Limb (tissue), 2 donors: Measurements from ENCODE around the gene PDE6H.

ENCODE experiments used
- DNase-seq, 2 donors: peaks; one replicate each; pipeline ENCODE4 v3.0.0-alpha.2; 2016; ENCODE audit errors: extremely low spot score in 2 of 2

Gene PDE6H

DNA sequence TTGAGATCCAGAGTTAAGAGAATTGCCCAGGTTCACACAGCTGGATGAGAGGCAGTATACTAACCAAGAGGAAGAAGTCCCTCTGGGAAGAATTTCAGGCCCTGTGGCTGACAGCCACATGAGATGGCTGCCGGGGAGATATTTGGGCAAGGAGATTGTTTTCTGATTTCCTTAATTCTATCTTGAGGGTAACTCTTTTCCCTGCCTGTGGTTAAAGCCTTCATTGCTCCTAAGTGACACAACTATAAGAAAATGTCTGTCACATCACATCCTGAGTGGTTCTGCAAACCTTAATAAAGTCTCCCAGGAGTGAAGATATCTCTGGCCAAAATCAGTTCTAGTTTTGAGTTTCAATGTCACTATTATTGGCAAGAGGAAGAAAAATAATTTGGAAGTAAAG lies 21.0 kb upstream of the PDE6H start:
- no peak for DNase-seq

DNA sequence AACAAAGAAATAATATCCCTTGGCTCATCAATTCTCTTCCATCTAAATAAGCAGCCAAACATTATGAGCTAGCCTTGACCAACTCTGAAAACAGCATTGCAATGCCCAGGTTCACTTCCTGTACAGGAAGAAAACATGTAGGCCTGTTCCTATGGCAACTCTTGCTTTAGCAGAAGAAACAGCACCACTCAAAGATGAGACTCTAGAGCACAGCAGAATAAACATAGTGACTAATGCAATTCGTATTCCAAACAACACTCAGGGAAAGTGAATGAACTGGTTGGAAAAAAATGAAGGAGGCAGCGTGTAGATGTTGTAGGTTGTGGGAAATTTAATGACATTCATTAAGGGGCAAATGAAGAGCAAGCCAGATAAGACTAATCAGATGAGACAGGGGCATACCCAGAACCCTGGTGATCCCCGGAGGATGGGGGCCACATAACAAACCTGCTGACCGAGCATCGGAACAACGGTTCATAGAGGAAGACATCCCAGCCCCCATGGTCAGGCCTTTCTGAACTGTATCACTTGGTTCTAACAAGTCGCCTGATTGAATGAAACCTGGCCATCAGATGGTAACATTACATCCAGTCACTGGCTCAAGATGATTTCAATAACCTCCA lies 20.4 kb upstream of the PDE6H start:
- peak in 1 of 2 donors; percentile 54 for DNase-seq

DNA sequence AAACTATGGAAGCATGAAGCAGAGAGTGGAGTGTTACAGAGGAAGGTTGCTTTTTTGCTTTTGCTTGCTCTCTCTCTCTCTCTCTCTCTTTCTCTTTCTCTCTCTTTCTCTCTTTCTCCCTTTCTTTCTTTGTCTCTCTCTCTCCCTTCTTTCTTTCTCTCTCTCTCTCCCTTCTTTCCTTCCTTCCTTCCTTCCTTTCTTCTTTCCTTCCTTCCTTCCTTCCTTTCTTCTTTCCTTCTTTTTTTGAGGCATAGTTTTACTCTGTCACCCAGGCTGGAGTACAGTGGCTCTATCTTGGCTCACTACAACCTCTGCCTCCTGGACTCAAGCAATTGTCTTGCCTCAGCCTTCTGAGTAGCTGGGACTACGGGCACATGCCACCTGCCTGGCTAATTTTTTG lies 19.1 kb upstream of the PDE6H start:
- DNase-seq = no peak

DNA sequence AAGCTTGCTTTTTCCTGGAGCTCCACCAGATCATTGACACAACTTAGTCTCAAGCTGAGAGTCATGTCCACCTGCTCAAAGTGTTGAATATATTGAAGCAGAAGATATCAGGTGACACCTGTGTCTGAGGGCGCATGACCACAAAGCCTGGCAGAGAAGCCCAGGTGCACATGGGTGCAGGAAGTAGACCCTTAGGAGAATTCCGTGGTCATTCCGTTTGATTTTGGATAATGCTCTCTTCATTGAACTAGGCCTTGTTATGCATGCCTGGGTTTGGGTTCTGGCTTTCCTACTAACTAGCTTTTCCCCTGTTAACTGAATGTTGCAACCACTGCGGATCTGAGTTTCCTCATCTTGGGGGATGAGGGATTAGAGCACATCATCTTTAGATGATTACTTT lies 18.6 kb upstream of the PDE6H start:
- DNase-seq = no peak

DNA sequence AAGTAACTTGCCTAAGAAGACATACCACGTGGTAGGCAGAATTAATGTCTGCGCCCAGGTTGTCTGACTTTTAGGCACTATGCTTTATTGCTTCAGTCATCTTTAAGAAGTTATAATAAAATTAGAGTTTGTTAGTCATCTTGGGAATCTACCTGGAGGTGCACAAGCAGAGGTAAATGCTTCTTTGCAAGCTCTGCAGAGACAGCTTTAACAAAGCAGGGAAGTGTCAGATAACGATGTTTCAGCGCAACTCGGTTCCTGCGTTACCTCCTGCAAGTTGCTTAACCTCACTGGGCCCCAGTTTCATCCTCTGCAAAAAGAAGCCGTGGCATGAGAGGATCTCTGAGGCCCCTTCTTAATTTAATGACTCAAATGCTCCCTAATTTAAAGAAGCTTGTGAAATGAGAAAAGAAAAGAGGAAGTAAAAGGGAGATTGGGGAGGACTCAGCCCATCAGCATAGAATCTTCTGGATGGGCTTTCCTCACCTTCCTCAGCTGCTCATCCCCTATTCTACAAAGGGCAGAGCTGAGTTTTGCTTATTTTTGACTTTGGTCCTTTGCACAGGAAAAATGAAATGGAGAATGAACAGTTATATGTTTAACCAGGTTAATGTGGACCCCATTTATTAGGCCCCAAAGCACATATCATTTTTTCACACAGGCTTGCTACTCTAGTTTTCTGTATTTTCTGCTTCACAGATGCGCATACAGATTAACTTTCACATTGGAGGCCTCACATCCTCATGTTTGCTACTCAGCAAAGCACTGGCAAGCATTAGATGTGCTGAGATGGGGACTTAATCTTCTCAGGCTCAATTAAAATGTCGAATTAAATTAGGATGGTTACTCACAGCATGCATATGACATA lies 16.6 kb upstream of the PDE6H start:
- DNase-seq = no peak

DNA sequence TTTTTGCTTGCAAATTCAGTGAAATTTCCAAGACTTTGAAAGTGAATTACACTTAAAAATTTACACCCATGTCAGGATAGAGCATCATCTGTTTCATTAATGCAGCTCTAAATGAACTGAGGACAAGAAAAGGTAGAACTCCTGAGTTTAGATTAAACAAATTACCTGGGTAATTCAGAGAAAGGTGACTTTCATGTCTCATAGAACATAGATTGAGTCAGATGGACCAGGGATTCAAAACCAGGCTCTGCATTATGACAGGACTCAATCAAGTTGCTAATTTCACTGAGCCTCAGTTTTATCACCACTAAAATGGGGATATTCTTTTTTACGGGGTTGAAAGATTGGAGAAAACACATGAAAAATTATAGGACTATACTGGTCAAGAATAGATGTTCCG lies 15.9 kb upstream of the PDE6H start:
- no peak for DNase-seq

DNA sequence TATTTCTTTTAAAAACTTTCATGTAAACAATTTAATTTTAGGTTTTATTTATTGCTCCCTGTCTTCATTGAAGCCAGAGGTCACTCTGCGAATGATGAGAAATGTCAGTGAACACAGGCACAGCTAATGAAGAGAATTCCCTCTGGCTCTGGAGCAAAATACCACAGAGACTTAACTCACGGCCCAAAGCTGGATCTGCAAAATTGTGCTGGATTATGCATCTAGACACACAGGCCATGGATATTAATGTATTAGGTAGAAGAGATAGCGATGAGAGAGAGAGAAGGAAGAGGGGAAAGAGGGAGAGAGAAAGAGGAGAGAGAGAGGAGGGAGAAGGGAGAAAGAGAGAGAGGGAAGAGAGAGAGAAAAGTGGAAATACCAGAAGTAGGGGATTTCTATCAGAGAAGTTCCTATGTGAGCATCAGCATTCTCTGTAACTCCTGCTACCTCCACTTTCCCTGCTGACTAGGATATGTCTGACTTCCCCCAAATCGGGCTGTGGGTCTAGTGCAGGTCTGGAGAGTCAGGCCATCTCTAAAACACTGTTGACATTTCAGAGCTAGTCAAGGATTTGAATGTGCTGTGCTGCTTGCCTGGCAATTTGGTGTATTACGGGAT lies 15.2 kb upstream of the PDE6H start:
- DNase-seq = no peak

DNA sequence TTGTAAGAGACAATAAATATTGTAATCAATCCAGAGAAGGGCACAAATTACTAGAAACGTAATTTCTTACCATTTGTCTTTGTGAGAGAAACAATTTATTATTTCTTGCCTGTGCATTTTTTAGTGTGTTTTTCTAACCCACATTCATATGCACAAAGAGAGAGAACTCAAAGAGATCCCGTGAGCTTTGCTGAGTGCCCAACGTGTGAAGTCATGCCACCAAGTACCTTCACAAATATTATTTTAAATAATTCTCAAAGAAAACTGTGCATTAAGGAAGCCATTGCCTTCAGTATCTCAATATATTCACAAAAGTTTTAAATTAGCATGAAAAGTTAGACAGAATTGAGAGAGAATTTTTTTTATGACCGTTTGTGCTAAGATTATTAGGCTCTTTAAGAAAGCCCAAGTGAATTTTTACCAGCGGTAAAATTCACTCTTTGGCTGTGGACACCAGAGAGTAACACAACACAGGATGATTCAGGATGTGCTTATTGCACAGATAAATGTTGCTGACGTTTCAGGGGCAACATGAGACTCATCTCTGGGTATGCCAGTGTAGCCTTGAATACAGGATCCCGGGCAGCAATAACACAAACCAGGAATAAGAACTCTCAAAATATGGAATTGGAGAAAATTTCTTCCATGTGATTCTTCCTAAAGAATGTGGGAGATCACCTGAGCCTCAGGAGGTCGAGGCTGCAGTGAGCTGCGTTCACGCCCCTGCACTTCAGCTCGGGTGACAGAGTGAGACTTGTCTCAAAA lies 14.3 kb upstream of the PDE6H start:
- no peak for DNase-seq

DNA sequence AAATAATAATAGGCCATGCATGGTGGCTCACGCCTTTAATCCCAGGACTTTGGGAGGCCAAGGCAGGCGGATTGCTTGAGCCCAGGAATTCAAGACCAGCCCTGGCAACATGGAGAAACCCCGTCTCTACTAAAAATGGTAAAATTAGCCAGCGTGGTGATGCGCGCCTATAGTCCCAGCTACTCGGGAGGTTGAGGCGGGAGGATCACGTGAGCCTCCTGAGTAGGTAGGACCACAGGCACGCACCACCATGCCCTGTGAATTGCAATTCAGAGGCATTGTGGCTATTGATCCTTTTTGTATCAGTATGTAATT lies 13.8 kb upstream of the PDE6H start:
- DNase-seq = no peak

DNA sequence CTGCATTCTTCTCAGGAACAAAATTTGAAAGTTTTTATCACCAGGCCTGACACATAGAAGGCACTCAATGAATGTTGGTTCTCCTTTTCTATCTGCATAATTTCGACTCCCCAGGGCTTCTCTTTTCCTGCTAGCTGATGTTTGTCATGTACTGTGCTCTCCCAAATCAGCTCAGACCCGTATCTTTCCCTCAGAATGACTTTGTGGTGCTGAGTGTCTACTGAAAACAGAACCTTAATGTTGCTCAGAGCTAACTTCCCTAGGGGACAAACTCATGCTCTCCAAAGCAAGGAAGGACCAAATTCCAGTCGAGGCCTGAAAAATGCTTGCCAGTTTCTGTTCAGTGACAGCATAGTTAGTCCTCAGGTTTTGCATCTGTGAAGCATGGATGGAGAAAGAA lies 13.4 kb upstream of the PDE6H start:
- no peak for DNase-seq

DNA sequence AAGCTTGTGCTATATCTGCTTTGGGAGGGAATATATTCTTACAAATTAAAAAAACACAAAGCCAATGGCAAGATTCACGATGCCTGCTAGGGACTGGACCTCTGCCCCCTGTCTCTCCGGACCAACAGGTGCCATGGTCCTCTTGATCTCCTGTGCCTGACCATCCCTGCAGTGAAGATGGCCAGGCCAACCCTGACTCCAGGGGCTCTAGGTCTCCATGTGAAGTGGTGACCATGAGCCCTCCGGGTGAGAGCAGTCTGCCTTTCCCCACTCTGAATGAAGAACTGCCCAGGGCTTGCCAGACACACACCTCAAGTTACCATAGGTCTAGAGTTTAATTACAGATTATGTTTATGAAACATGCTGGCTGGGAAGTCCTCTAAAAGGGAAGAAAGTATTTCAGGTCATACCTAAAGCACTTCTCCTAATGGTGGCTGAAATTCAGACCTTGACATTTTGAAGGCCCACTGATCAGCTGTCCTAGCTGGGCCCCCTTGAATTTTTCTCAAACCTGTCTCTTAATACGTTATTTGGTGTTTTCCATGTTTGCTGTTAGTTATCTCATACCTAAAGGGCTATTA lies 12.8 kb upstream of the PDE6H start:
- no peak for DNase-seq

DNA sequence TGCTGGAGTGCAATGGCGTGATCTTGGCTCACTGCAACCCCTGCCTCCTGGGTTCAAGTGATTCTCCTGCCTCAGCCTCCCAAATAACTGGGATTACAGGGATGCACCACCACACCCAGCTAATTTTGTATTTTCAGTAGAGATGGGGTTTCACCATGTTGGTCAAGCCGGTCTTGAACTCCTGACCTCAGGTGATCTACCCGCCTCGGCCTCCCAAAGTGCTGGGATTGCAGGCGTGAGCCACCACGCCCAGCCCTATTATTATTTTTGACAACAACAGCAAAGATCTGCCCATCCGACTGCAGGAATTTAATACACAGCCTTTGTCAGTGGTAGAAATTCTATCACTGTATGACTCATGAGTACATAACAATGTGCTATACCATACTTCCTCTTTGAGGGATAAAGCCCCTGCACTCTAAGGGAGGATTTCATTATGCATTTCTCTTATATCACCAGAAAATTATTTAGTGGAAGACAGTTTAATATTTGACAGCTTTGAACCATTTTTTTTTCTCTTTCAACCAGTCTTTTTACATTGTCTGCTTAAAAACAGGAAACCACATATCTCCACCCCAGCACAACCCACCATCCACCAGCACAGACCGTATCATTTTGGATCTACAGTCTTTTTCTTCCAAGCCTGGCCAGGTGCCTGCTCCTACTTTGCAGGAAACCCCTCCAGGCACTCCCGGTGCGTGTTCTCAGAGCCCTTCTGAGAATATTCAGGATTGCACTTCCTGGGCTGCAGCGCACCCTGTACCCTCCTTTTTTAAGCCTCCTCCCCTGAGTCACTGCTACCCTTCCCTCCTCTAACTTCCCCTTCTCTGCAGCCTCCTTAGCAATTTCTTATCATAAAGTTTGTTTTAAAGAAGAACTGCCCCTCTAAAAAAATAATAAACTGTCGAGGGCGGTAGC lies 12.0 kb upstream of the PDE6H start:
- no peak for DNase-seq

DNA sequence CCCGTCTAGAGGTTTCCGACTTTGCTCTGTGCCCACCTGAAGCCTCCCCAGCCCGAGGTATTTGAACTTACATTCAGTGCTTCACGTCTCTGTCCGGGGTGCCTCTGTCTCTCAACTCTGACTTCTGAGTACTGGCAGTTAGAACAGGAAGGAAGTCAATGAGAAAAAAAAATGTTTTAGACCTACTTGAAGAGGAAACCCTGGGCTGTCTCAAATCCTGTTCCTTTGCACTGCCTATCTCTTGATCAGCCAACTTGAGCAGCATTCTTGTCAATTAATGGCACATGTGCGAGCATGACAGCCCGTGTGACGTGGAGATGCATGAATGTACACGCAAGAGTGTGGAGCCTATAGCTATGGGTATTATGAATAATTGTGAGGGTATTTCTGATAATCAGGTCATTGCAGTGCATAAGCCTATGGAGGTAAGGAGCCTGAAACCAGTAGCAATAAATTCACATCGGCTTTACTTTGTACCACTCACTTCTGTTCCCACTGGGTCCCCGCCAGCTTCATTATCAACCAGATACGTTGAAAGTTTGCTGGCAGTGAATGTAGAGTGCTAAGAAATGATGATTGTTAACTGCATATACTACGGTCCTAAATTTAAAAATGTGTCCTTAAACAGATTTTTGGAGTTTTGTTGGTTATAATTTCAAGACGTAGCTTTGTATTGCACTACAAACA lies 11.2 kb upstream of the PDE6H start, which contains the start of gene ARHGDIB:
ARHGDIB (minus strand) TSS at position 136 of the 687 bp plus-strand sequence. CDS start 10,889 bp downstream, outside the sequence.
- peak in 1 of 2 donors; percentile 28 for DNase-seq

DNA sequence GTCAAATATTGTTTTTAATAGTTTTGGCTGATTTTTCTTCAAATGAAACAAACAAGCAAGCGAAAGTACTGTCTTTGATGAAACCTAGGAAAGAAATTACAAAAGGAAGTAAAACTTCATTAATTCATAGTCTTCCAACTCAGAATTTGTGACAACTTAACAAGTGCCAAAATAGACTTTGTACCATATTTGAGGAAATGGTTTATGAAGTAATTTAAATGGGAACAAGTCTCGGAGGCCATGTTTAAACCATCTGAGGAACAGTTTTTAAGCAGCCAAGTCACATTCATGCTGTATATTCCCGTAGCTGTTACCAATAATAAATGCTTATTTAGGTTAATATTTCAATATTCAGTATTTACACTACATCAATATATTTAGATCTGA lies 10.7 kb upstream of the PDE6H start:
- no peak for DNase-seq

DNA sequence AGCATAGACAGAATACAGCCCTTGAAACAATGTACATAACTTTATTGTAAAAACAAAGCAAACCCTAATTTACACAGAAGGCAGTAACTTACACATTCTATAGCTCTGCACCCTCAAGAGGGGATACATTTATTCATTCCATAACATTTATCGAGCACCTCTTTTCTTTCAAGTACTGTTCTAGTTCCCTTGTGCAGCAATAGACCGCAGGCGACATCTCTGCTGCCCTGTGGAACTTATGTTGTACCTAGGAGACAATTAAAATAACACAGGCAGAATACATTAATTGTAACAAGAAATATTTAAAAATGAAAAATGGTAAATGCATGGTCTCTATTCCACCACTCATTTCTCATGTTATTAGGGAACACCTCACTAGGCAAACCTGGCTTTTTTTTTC lies 10.0 kb upstream of the PDE6H start:
- DNase-seq = no peak

DNA sequence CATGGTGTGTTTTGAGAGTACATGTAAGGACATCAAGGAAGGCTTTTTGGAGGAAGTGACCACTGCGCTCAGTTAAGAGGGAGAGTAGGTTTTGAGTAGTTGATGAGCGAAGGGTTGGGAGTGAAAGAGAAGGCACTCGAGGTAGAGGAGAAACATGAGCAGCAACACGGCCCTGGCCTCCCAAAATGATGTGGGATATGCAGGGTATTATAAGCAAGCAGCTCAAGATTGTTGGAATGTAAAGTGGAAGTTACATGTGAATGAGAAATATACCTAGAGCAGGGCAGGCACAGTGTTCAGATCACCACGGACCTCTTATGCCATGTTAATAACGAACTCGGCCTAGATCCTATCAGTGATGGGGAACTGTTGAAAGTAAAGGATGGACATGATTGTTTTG lies 9.3 kb upstream of the PDE6H start:
- DNase-seq = no peak

DNA sequence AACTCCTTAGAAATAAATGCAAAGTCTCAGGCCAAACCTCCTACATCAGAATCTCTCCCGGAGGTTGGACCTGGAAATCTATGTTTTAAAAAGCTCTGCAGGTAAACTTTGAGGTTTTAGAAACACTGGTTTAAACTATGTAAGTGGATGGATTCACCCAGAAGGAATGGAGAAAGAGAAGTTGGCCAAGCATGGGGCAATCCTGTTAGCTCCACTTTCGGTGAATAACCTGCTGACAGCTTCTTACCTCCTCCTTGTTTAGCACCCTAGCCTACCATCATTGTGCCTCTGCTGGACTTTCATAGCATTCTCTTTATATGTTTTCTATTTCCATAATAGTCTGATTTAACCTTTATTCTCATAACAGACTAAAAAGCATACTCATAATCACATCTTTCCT lies 8.4 kb upstream of the PDE6H start:
- no peak for DNase-seq

DNA sequence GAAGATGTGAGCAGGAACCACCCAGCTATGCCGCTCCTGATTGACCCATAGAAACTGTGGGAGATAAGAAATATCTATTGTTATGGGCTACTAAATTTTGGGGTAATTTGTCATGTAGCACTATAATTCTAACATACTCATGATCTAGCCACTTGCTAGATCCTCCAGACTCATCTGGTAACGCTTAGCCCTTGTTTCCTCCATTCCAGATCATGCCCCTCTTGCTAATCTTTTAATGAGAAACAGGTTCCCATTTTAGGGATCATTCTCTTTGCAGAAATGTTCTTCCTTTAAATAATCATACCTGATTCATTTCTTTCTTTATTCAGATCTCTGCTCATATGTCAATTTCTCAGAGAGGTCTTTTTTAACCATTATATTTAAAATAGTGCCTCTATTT lies 7.6 kb upstream of the PDE6H start:
- no peak for DNase-seq

DNA sequence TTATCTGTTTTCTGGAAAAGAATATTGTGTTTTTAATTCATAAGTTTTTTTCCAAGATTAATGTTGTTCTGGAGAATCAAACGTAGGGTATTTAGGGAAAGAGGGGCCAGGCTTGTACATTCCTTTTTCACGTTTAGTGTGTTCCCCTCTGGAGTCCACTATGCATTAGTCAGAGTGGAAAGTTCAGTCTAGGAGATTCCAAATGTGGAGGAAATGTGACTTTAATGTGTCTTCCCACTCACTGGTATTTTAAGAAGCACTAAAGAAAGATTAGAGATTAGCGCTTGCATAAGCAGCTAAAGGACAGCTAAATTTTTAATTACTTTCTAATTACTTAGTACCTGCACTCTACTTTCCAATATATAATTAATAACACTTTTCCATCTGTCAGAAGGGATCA lies 4.4 kb upstream of the PDE6H start:
- no peak for DNase-seq

DNA sequence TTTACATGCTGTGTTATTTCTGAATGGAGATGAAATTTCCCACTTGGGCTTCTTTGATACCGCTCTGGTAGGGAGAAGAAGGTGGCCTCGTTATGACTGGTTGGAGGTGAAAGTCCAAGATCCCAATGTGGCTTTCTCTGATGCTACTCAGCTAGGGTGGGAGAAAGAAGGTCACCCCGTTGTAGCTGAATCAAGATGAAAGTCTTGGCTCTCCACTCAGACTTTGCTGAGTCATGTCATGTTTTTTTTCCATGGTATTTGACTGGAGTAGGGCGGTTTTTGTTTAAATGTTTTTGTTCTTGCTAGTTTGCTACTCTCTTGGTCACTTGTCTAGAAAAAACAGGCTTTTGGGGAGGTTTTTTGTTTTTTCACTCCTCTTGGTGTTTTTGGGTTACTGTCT lies 2.4 kb upstream of the PDE6H start:
- no peak for DNase-seq
